Keratinocyte (primary cell): ENCODE data around the gene PRKCH. TPM values are rescaled to one million over a fixed set of nuclear protein-coding genes. Genes with fewer than 3 reads are reported as not detected.

Experiments
- DNase-seq: peaks from one replicate; pipeline ENCODE4 v3.0.0-alpha.2; 2011; ENCODE audit warnings: low read depth, missing footprints, low spot score
- FAIRE-seq: peaks from 2 replicates; lab custom pipeline; 2011; peaks lifted over from hg19 to GRCh38; lab: Jason Lieb, UNC
- H2AFZ ChIP-seq: 2 replicates; pipeline ENCODE4 v1.6.0; 2012; ENCODE audit warnings: low read length, control low read depth, inconsistent platforms; ENCODE audit not compliant: control insufficient read depth
- H3K27ac ChIP-seq: 2 replicates; pipeline ENCODE4 v1.5.1; 2011; ENCODE audit warnings: low read length; ENCODE audit not compliant: control insufficient read depth, insufficient read depth
- H3K27me3 ChIP-seq: 3 replicates; pipeline ENCODE4 v1.6.0; 2011; ENCODE audit warnings: low read length; ENCODE audit not compliant: control insufficient read depth, insufficient read depth; ENCODE audit errors: extremely low read depth
- H3K36me3 ChIP-seq, 2 experiments: 2 replicates in 1 of 2; 3 replicates in 1 of 2; pipeline ENCODE4 v1.5.1; 2011; ENCODE audit warnings: low read length in 2 of 2, mild to moderate bottlenecking in 1 of 2; ENCODE audit not compliant: control insufficient read depth in 2 of 2, insufficient read depth in 2 of 2; ENCODE audit errors: extremely low read depth in 1 of 2
- H3K4me1 ChIP-seq: 3 replicates; pipeline ENCODE4 v1.5.1; 2011; ENCODE audit warnings: low read length; ENCODE audit not compliant: control insufficient read depth, insufficient read depth; ENCODE audit errors: extremely low read depth
- H3K4me2 ChIP-seq: 3 replicates; pipeline ENCODE4 v1.6.0; 2011; ENCODE audit warnings: low read depth, low read length; ENCODE audit not compliant: control insufficient read depth, insufficient read depth; ENCODE audit errors: extremely low read depth
- H3K4me3 ChIP-seq, 3 experiments: fragments of 200-600 bp in 1 of 3; sonication (generic) in 1 of 3; 2 replicates in 2 of 3; 3 replicates in 1 of 3; pipeline ENCODE4 v1.5.1; 2011 to 2016; ENCODE audit warnings: low read length in 3 of 3, mild to moderate bottlenecking in 3 of 3, control low read depth in 2 of 3, inconsistent platforms in 1 of 3, low read depth in 1 of 3, mixed read lengths in 1 of 3, mixed run types in 1 of 3, moderate library complexity in 1 of 3; ENCODE audit not compliant: control insufficient read depth in 2 of 3, insufficient read depth in 2 of 3; ENCODE audit errors: extremely low read depth in 1 of 3
- H3K79me2 ChIP-seq: 2 replicates; pipeline ENCODE4 v1.6.0; 2012; ENCODE audit warnings: low read length; ENCODE audit not compliant: control insufficient read depth, insufficient read depth
- H3K9ac ChIP-seq: 3 replicates; pipeline ENCODE4 v1.6.0; 2011; ENCODE audit warnings: low read length; ENCODE audit not compliant: control insufficient read depth, insufficient read depth; ENCODE audit errors: extremely low read depth
- H3K9me1 ChIP-seq: 3 replicates; pipeline ENCODE4 v1.6.0; 2011; ENCODE audit warnings: low read length; ENCODE audit not compliant: control insufficient read depth, insufficient read depth; ENCODE audit errors: extremely low read depth
- H3K9me3 ChIP-seq: 2 replicates; pipeline ENCODE4 v1.5.1; 2012; ENCODE audit warnings: low read depth, low read length; ENCODE audit not compliant: control insufficient read depth
- H4K20me1 ChIP-seq: 3 replicates; pipeline ENCODE4 v1.6.0; 2011; ENCODE audit warnings: low read length; ENCODE audit not compliant: control insufficient read depth, insufficient read depth; ENCODE audit errors: extremely low read depth
- CTCF ChIP-seq, 3 experiments: IDR thresholded peaks in 1 of 3; conservative IDR thresholded peaks in 1 of 3; optimal IDR thresholded peaks in 1 of 3; 2 replicates in 2 of 3; 3 replicates in 1 of 3; pipeline versions ENCODE3 to v1.5.1; 2011; ENCODE audit warnings: low read length in 3 of 3, mild to moderate bottlenecking in 3 of 3, moderate library complexity in 2 of 3, control low read depth in 1 of 3, inconsistent platforms in 1 of 3; ENCODE audit not compliant: insufficient read depth in 2 of 3; ENCODE audit errors: extremely low read depth in 1 of 3
- EZH2 ChIP-seq: IDR thresholded peaks from one replicate; pipeline ENCODE4 v1.6.1; 2012; ENCODE audit warnings: inconsistent platforms, mild to moderate bottlenecking, low read length, moderate library complexity
- dilution Hi-C: fragments of 300-500 bp; cut with MboI; formaldehyde crosslinking; loops from one replicate; pipeline ENCODE4 v1.7.0; 2020; ENCODE audit warnings: low sequenced_read_pairs; ENCODE audit not compliant: extremely low pct_ligation_motif_present
- polyA plus RNA-seq, 5 experiments: library from polyadenylated mRNA; depleted of rRNA in 3 of 5; stranded (reverse) in 3 of 5; stranded (forward) in 1 of 5; unstranded in 1 of 5; fragments of >200 nt; gene quantifications; 1 replicate in 1 of 5; 2 replicates in 3 of 5; 3 replicates in 1 of 5; pipeline versions ENCODE4 v1.2.1 to v1.2.3, GENCODE V29; 2011 to 2012; ENCODE audit warnings: missing spikeins in 2 of 5, low read depth in 1 of 5, low replicate concordance in 1 of 5

The PRKCH gene
- polyA plus RNA-seq, 1 donor (not counting 4 experiments of a cell fraction or from before 2014, with no cell fraction given): 13.7 TPM

- no peak overlapping the region for H3K27ac ChIP-seq
- FAIRE-seq (no peak), DNase-seq (no peak)
- H3K9me1 ChIP-seq: no peaks in the 10 kb centered on the region
- H3K4me3 ChIP-seq: no peak overlapping the region
- no peak overlapping the region for H3K9ac ChIP-seq
- H3K36me3 ChIP-seq: no peaks in the 10 kb centered on the region
- H2AFZ ChIP-seq: no peak overlapping the region
- no peaks in the 10 kb centered on the region for H3K27me3 ChIP-seq
- H4K20me1 ChIP-seq: no peaks in the 10 kb centered on the region
- peaks cover 6% of the 10 kb centered on the region for H3K4me1 ChIP-seq
- no peaks in the 10 kb centered on the region for H3K9me3 ChIP-seq
- no peaks in the 10 kb centered on the region for H3K79me2 ChIP-seq
- H3K4me2 ChIP-seq: peak overlapping the region; percentile 23
- dilution Hi-C loops: no loop called here
- TF ChIP-seq CTCF (optimal IDR thresholded peaks at IDR 0.05 in 1 of 3, IDR thresholded peaks at IDR 0.05 in 1 of 3, conservative IDR thresholded peaks at IDR 0.05 in 1 of 3; ENCODE audit: extremely low read depth in 1 of 3, insufficient read depth in 2 of 3, low read length in 3 of 3) (no peak), EZH2 (no peak)
Observed at GRCh38 chr14:61433169-61433568, 111.8 kb downstream of the PRKCH start.

- Histone ChIP-seq H3K9ac (no peak overlapping the region), H3K27me3 (no peaks in the 10 kb centered on the region), H3K9me3 (no peaks in the 10 kb centered on the region), H2AFZ (no peak overlapping the region), H3K4me2 (no peak overlapping the region), H3K27ac (no peak overlapping the region), H3K79me2 (no peaks in the 10 kb centered on the region), H3K9me1 (no peaks in the 10 kb centered on the region), H3K4me1 (peaks cover 11% of the 10 kb centered on the region), H3K4me3 (no peak overlapping the region), H4K20me1 (no peaks in the 10 kb centered on the region), H3K36me3 (no peaks in the 10 kb centered on the region)
- FAIRE-seq (no peak), DNase-seq (no peak)
- TF ChIP-seq CTCF (optimal IDR thresholded peaks at IDR 0.05 in 1 of 3, IDR thresholded peaks at IDR 0.05 in 1 of 3, conservative IDR thresholded peaks at IDR 0.05 in 1 of 3; ENCODE audit: extremely low read depth in 1 of 3, insufficient read depth in 2 of 3, low read length in 3 of 3): no peak
- TF ChIP-seq EZH2: no peak
- dilution Hi-C loops: no loop called here
Observed at GRCh38 chr14:61433828-61434227, 112.4 kb downstream of the PRKCH start.
